PC-9 (cell line): Measurements from ENCODE around the gene PRKCA. TPM values are rescaled to one million over a fixed set of nuclear protein-coding genes. Genes with fewer than 3 reads are reported as not detected.
A peak's percentile ranks its signal among the peaks of the same experiment; 100 is the strongest.

Experiments used
- BruUV-seq: library from RNA; stranded (reverse); fragments of 400-500 nt; replicated peaks from 2 replicates; lab custom pipeline; 2021; lab: Mats Ljungman, UMichigan
- CTCF ChIA-PET: fragments of 300-600 bp; sonication (Branson Sonifier 250); formaldehyde crosslinking; loops from one replicate; lab custom pipeline; 2022; ENCODE audit warnings: antibody characterized with exemption; lab: Charles Lee
- POLR2A ChIA-PET: fragments of 300-600 bp; sonication (Branson Sonifier 250); formaldehyde crosslinking; loops from one replicate; lab custom pipeline; 2022; ENCODE audit warnings: antibody characterized with exemption; ENCODE audit not compliant: unreplicated experiment; lab: Charles Lee
- DNase-seq, 2 experiments: peaks; one replicate each; pipeline versions ENCODE4 v3.0.0 to v3.0.0-alpha.2; 2015 to 2022; ENCODE audit warnings: mixed read lengths in 1 of 2
- H2AFZ ChIP-seq: fragments of 200-600 bp; sonication (generic); 2 replicates; pipeline ENCODE4 v1.8.1; 2017; ENCODE audit warnings: antibody characterized with exemption
- H3F3A ChIP-seq: fragments of 200-600 bp; sonication (generic); 2 replicates; pipeline ENCODE4 v1.8.1; 2017; ENCODE audit warnings: antibody characterized with exemption, mild to moderate bottlenecking, low read depth; ENCODE audit not compliant: insufficient read depth
- H3K27ac ChIP-seq: fragments of 200-600 bp; sonication (generic); 2 replicates; pipeline ENCODE4 v1.6.1; 2016; ENCODE audit warnings: mixed run types
- H3K27me3 ChIP-seq: fragments of 200-600 bp; sonication (generic); 2 replicates; pipeline ENCODE4 v1.6.1; 2016; ENCODE audit warnings: low read depth, mixed run types; ENCODE audit not compliant: insufficient read depth
- H3K36me3 ChIP-seq: fragments of 200-600 bp; sonication (generic); 2 replicates; pipeline ENCODE4 v1.6.1; 2016; ENCODE audit warnings: low read depth, mixed run types
- H3K4me1 ChIP-seq: fragments of 200-600 bp; sonication (generic); replicated peaks from 2 replicates; pipeline ENCODE4 v1.6.1; 2016; ENCODE audit warnings: mixed run types; ENCODE audit not compliant: insufficient read depth
- H3K4me2 ChIP-seq: fragments of 200-600 bp; sonication (generic); 2 replicates; pipeline ENCODE4 v1.6.1; 2017; ENCODE audit warnings: mixed run types
- H3K4me3 ChIP-seq: fragments of 200-600 bp; sonication (generic); 2 replicates; pipeline ENCODE4 v1.6.1; 2016; ENCODE audit warnings: mixed run types
- H3K79me2 ChIP-seq: fragments of 200-600 bp; sonication (generic); 2 replicates; pipeline ENCODE4 v1.6.1; 2017; ENCODE audit warnings: low read depth, mixed run types
- H3K9me2 ChIP-seq: fragments of 200-600 bp; sonication (generic); 2 replicates; pipeline ENCODE4 v1.8.1; 2017; ENCODE audit warnings: mild to moderate bottlenecking; ENCODE audit not compliant: insufficient read depth
- H3K9me3 ChIP-seq: fragments of 200-600 bp; sonication (generic); 2 replicates; pipeline ENCODE4 v1.8.1; 2016; ENCODE audit warnings: low read depth; ENCODE audit not compliant: insufficient read depth
- H4K20me1 ChIP-seq: fragments of 200-600 bp; sonication (generic); 2 replicates; pipeline ENCODE4 v1.8.1; 2017; ENCODE audit not compliant: insufficient read depth
- EZH2 ChIP-seq: fragments of 200-600 bp; sonication (generic); IDR thresholded peaks from 2 replicates; pipeline ENCODE4 v1.8.0; 2017; ENCODE audit warnings: antibody characterized with exemption, low read depth
- intact Hi-C: fragments of 100-400 bp; cut with micrococcal nuclease; formaldehyde crosslinking; loops from one replicate; pipeline ENCODE4 v1.10.0; 2022; ENCODE audit not compliant: unreplicated experiment
- total RNA-seq: library from RNA; stranded (reverse); gene quantifications from 2 replicates; pipeline ENCODE4 v1.2.3, GENCODE V29; 2021
- TF ChIP-seq, protein P1 (sequence below): fragments of 200-600 bp; sonication (generic); conservative IDR thresholded peaks from 2 replicates; pipeline ENCODE4 v1.6.1; 2017; ENCODE audit warnings: mixed run types, antibody characterized with exemption, mild to moderate bottlenecking, moderate library complexity

Gene PRKCA
- total RNA-seq, 1 experiment from 2014 or later: 23.1 TPM

DNA sequence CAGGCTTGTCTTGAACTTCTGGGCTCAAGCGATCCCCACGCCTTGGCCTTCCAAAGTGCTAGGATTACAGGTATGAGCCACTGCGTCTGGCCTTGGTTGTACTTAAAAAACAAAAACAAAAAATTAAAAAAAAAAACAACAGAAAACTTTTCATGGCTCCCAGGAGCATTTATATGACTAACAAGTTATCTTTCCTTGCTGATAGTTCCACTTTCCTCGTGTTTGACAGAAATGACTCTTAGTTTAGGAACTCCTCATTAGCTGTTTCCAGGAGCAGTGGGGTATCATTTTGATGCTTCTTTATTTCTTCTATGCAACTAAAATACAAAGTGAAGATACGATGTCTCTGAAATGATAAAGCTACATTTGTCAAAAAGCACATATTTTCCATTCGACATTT lies 165.4 kb downstream of the PRKCA start:
- H3K4me1 ChIP-seq: peaks cover 61% of the 10 kb centered on the region
- no peak overlapping the region for H2AFZ ChIP-seq
- peaks cover 52% of the 10 kb centered on the region for H3K79me2 ChIP-seq
- H3K4me3 ChIP-seq: no peak overlapping the region; the same call in 1 of the 2 replicates
- H3K27ac ChIP-seq: peak overlapping the region; percentile 94
- DNase-seq: no peak
- H3K36me3 ChIP-seq: no peaks in the 10 kb centered on the region
- peaks cover 35% of the 10 kb centered on the region for H3F3A ChIP-seq
- H3K27me3 ChIP-seq: no peaks in the 10 kb centered on the region
- no peaks in the 10 kb centered on the region for H3K9me2 ChIP-seq
- TF ChIP-seq, protein P1, sequence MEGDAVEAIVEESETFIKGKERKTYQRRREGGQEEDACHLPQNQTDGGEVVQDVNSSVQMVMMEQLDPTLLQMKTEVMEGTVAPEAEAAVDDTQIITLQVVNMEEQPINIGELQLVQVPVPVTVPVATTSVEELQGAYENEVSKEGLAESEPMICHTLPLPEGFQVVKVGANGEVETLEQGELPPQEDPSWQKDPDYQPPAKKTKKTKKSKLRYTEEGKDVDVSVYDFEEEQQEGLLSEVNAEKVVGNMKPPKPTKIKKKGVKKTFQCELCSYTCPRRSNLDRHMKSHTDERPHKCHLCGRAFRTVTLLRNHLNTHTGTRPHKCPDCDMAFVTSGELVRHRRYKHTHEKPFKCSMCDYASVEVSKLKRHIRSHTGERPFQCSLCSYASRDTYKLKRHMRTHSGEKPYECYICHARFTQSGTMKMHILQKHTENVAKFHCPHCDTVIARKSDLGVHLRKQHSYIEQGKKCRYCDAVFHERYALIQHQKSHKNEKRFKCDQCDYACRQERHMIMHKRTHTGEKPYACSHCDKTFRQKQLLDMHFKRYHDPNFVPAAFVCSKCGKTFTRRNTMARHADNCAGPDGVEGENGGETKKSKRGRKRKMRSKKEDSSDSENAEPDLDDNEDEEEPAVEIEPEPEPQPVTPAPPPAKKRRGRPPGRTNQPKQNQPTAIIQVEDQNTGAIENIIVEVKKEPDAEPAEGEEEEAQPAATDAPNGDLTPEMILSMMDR: no peak
- no peak for TF ChIP-seq EZH2
- no TSS peak for BruUV-seq
- no peaks in the 10 kb centered on the region for H4K20me1 ChIP-seq
- POLR2A ChIA-PET: interaction anchor here (0.6 kb wide), 1 partner anchor 1347 kb away, joined by 3 read pairs; no protein-coding TSS in a partner anchor
- intact Hi-C loops: loop anchor here (1.0 to 5.0 kb wide), 9 partner anchors 39 to 210 kb away; partner anchors contain the start of gene PRKCA
- CTCF ChIA-PET: no interaction called here
- H3K9me3 ChIP-seq: no peaks in the 10 kb centered on the region
- H3K4me2 ChIP-seq: peak overlapping the region; percentile 77

DNA sequence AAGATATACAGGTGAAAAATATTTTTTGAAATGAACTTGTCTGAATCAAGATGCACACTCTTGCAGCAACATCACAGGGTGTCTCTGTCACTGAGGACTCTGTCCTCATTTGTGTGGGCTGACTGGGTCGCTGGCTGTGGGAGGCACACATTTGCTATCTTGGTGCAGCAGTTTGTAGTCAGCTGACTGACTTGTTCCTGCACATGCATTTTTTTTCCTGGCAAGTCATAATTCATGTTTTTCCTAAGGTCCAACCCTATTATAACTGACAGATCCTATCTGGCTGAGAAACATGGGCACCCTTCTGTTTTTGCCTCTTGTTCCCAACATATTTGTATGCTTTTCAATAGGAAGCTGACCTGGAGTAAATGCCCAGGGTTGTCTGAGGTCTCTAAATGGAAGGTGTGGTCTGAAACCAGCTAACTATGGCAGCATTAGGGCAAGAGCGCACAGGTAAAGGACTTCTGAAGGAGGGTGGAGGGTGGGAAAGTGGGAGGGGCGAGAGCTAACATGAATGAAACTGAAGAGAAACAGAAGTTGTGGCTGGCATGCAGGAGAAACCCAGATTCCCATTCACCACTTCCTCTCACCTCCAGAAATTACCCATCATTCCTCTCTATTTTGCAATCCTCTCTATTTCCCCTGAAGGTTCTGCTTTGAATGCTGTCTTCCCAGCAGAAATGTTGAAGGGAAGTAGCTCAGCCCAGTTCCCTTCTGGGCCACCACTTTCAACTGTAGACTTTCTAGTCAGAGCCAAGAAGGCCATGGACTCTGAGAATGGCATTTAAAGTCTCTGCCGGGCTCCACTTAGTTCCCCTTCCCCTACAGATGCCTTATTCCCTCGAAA lies 166.1 kb downstream of the PRKCA start:
- Histone ChIP-seq H3K4me2 (peak overlapping the region; percentile 77), H3K9me3 (no peaks in the 10 kb centered on the region), H2AFZ (no peak overlapping the region), H3K4me1 (peaks cover 54% of the 10 kb centered on the region), H3K4me3 (no peak overlapping the region), H3K27ac (peak overlapping the region; percentile 94), H4K20me1 (no peaks in the 10 kb centered on the region), H3K36me3 (no peaks in the 10 kb centered on the region), H3K9me2 (no peaks in the 10 kb centered on the region), H3K79me2 (peaks cover 49% of the 10 kb centered on the region), H3F3A (peaks cover 33% of the 10 kb centered on the region), H3K27me3 (no peaks in the 10 kb centered on the region)
- peak; percentile 49 to 66 for DNase-seq
- intact Hi-C loops: loop anchor here (2.0 to 5.0 kb wide), 5 partner anchors 38 to 211 kb away; partner anchors contain the start of gene PRKCA
- TF ChIP-seq, protein P1: no peak
- no peak for TF ChIP-seq EZH2
- ChIA-PET CTCF (interaction anchor here (0.6 kb wide), 1 partner anchor 196 kb away, joined by 4 read pairs; no protein-coding TSS in a partner anchor), POLR2A (no interaction called here)
- no TSS peak for BruUV-seq

DNA sequence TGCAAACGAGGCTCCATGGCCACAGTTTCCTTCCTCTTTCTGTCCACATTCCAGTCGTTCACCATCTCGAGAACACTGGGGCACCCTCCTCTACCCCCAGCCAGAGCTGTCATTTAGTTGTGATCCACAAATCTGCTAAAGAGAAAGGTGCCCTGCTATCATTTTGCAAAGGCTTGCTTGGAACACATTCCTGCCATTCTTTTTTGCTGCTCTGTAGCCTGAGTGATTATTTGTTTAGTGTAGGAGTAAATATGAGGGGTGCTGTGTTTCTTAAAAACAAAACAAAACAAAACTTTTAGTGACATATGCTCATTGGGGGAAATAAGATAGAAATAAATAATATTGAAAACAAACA lies 166.7 kb downstream of the PRKCA start:
- Histone ChIP-seq H3K79me2 (peaks cover 43% of the 10 kb centered on the region), H3K4me2 (peak overlapping the region; percentile 77), H3K36me3 (no peaks in the 10 kb centered on the region), H2AFZ (no peak overlapping the region), H3K27me3 (no peaks in the 10 kb centered on the region), H3K27ac (peak overlapping the region; percentile 94), H3K4me3 (no peak overlapping the region), H3K9me3 (no peaks in the 10 kb centered on the region), H3K4me1 (peaks cover 50% of the 10 kb centered on the region), H4K20me1 (no peaks in the 10 kb centered on the region), H3K9me2 (no peaks in the 10 kb centered on the region), H3F3A (peaks cover 35% of the 10 kb centered on the region)
- DNase-seq: no peak
- TF ChIP-seq EZH2: no peak
- TF ChIP-seq, protein P1: no peak
- ChIA-PET POLR2A (no interaction called here), CTCF (no interaction called here)
- intact Hi-C loops: loop anchor here (2.0 to 5.0 kb wide), 5 partner anchors 38 to 212 kb away; partner anchors contain the start of gene PRKCA
- BruUV-seq: no TSS peak
